HG03520 (cell line): ENCODE results near the gene SLAMF8.

Experiments
- ATAC-seq: cut with Tn5 transposase; IDR thresholded peaks from one replicate; pipeline ENCODE4 v1.9.1; 2021; ENCODE audit warnings: mild to moderate bottlenecking, moderate library complexity; ENCODE audit not compliant: unreplicated experiment

SLAMF8 gene

DNA sequence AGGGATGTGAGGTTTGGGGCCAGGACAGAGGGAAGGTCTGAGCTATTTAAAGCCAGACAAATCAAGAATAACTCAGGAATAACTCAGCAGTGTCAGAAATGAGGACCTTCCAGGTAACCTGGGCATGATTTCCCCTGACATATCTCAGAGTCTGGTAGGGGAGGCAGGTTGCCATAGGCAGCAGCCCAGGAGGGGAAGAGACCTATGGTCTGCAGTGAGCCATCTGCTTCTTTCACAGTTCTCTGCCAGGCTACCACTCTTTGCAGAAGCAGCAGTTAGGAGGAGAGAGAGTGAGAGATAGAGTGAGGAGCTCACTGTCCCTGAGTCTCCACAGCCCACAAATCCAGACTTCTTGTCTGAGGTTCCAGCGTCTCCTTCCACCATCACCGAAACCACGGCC is 42.1 kb downstream of the SLAMF8 start:
- no peak for ATAC-seq

DNA sequence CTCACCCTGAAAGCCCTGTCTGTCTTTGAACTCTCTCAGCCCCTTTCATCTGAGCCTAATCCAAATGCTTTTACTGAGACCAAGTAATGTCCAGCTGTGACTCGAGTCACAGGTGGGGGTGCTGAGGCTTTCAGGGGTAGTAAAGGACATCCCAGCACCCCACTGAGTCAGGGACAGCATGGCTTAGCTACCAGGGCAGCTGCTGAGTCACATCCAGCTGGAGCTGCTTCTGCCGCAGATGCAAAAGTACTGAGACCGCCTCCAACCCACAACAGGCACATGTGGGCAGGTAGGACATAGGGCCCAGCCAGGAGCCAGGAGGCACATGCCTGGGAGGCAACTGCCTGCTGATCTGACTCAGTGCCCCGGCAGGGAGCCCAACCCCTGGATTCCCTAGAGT is 42.5 kb downstream of the SLAMF8 start:
- ATAC-seq, result no peak

DNA sequence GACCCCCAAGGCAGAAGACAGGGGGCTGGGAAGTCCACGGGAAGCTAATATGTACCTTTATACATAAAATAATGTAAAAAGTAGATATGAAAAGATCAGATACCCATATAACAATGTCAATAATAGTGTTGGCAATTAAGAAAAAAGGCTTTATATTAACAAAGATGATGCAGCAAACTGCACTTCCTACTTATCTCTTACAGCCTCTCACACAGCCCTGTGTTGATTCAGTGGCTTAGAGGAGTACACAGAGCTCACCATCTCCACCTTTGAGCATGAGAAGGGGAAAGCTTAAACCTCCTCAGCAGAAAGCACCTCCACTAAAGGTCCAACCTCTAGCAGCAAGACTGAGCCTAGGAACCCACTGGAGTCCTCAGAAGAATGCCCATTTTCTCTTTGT is 42.9 kb downstream of the SLAMF8 start:
- no peak for ATAC-seq

DNA sequence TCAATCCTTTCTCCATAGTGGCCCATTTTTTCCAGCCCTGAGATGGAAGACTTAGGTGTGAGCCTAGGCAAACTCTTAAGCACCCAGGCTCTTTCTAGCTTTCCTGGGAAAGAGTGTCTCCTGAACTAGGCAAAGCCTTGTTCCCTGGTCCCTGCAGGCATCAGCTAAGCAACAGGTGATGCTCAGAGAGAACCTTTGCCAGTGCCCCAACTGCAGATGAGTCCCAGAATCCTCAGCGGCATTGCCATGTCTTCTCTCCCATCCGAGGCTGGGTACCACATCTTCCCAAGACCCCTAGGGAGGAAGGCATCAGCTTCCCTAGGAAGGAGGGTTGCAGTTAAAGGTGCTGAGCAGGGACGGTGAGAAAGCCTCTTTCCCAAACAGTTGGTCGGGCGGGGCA is 44.0 kb downstream of the SLAMF8 start:
- ATAC-seq, result no peak

GRCh38 chr1:159872891-159873290 is 46.2 kb downstream of the SLAMF8 start:
- ATAC-seq, result no peak

GRCh38 chr1:159873530-159874143 is 47.0 kb downstream of the SLAMF8 start:
- ATAC-seq, result no peak

GRCh38 chr1:159877695-159878444 is 51.2 kb downstream of the SLAMF8 start:
- no peak for ATAC-seq

DNA sequence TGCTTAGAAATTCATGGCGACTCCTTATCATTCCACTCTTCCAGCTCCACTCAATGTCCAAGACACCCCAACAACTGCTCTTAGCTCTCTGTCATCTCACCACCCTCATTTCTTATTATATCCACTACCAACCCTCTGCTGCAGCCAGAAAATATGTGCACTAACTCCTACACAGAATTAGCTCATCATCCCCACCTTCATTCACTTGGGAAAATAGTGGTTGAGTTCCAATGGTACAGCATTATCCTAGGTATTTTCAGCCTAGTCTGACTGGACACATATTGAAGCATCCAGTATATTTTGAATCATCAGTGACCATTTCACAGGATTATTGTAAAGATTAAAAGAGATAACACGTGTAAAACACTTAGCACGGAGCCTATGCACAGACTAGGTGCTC is 52.5 kb downstream of the SLAMF8 start:
- ATAC-seq, result no peak

- ATAC-seq, result no peak
These were observed 53.3 kb downstream of the SLAMF8 start for GRCh38 chr1:159879977-159880376.

DNA sequence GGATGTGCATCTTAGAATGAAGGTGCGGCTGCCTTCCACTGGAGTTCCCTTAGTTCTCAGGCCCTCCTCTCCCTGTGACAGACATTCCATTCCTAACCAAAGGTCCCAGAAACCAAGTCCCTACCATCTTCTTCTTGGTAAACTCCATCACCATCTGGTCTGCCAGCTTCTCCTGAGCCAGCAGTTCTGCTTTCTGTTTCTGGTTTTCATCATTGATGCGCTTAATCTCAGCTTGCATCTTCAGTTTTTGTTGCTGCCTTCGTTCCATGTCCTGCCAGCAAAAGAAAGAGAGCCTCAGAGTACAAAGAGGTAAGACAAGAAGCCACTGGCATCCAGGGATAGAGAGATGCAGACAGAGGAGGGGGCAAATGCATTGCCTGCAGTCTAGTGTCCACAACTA is 53.8 kb downstream of the SLAMF8 start:
- ATAC-seq, result no peak

DNA sequence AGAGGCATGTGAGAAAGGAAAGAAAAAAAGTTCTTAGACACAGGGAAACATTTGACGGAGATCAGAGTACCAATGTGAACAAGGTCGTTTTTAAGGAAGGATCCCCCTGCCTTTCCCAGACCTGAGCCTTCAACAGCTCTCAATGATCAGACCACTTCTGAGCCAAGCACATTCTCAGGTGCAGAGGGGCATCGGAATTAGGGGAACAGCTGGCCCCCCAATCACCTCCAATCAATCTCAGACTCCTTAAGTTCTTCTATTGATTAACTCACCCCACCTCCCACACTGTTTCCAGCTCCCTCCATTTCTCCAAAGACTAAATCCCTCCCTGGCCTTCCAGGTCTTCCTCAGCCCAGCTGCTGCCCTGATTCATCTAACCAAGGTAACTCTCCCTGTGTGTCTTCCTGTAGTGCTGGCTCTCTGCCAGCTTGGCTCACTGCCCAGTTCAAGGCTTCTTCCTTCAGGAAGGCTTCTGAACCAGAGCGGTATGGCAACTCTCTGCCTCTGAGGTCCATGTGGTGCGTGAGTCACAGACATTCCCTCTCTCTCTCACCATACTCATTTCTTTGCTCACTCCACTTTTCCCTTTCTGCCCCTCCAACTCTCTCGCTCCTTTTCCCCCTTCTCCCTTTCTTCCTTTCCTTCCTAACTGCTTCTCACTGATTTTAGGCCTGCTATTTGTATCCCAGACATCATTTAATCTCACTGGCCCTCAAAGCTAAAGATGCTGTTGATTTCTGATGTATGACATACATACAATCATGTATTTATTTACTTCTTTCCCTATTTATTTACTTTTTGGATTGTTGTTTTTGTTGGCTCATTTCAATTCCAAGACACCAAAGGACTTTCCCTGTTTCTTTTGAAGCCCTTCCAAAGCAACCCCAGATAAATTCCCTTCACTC is 55.2 kb downstream of the SLAMF8 start:
- ATAC-seq, result no peak

DNA sequence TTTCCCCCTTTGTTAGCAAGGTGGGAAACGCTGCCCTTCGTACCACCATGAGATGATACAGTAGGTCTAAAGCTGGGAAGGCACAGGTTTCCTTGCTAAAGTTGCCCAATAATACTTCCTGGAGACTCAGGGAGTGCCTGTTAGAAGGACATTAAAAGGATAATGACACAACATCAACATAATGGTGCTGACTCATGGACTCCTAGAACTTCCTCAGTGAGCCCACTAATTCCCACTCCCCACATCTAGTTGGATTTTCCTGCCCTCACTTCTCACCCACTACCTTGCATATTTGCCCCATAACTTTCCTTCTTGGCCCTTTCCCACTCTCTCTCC is 55.8 kb downstream of the SLAMF8 start:
- ATAC-seq, result no peak

GRCh38 chr1:159883134-159883533 is 56.5 kb downstream of the SLAMF8 start:
- no peak for ATAC-seq

DNA sequence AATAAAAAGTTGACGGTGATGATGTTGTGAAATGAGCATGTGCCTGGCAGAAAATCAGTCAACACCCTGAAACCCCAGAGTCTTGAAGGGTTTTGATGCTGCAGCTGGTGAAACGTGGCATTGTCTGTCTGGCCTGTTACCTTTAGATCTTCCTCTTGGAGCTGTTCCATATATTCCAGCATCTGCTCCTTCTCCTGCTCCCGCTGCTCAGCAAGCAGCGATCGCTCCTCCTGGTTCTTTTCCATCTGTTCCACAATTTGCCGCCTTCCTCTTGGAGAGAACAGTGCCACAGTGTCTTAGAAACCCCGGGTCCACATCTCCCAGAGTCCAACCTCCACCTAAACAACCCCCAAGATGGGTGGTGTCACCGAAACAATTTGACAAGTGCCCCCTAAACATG is 57.6 kb downstream of the SLAMF8 start:
- ATAC-seq, result no peak
